GM19099 (cell line): ENCODE measurements around the gene ASIC2.

Experiments used
- POLR2A ChIP-seq: IDR thresholded peaks from 3 replicates; pipeline ENCODE4 v1.6.1; 2011; ENCODE audit warnings: low read depth; ENCODE audit not compliant: insufficient read length; ENCODE audit errors: extremely low read depth

Gene ASIC2

DNA sequence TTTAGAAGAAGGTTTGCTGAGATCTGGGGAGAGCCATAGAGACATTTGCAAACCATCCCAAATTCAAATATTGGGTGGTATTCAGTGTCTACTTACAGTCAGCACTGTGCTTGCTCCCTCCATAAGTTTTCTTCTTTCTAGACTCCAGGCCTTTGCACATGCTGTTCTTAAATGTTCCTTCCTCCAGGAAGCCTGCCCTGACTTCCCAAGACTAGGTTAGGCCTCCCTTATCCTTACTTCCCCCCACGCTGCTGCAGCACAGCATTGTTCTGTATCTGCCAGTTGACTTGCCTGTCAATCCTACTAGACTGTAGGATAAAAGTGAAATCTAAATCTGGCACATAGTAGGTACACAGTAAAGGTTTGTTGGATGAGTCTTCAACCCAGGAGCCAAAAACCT, 53.4 kb downstream of the ASIC2 start:
- no peak for TF ChIP-seq POLR2A

GRCh38 chr17:33234930-33235685, 58.0 kb downstream of the ASIC2 start:
- TF ChIP-seq POLR2A, result no peak

DNA sequence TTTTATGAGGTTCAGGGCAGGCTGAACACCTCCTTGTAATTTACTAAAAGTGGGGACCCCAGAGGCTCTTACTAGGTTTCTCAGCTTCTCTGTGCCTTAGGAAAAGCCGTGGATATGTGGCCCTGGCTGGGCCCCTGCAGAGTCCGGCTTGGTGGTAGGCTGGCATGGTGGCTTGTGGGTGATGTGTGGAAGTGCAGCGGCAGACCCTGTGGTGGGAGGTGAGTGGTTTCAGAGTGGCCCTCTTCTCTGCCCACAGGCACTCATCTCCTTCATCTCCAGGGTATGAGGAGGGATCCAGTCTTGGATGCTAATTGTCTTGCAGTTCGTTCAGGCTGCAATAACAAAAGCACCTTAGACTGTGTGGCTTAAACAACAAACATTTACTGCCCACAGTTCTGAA, 58.9 kb downstream of the ASIC2 start:
- TF ChIP-seq POLR2A, result no peak

DNA sequence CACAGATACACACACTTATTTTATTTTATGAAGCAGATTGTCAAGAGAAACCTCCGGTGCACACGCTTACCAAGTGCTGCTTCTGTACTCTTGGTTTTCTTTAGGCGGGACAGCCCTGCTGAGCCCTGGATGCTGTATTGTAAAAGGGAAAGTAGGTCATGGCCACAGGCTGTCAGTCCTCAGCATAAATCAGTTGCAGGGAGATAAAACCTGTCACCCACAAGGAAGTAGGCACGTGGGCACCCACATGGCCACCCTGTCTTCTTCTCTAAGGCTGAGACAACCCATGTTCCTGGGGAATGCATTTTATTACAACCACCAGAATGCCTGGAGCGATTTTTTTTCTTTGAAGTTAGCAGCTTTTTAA, 59.3 kb downstream of the ASIC2 start:
- TF ChIP-seq POLR2A, result no peak

- TF ChIP-seq POLR2A, result no peak
Measured at GRCh38 chr17:33229499-33229898, 63.6 kb downstream of the ASIC2 start.

GRCh38 chr17:33229028-33229427, 64.1 kb downstream of the ASIC2 start:
- no peak for TF ChIP-seq POLR2A

- no peak for TF ChIP-seq POLR2A
Measured at GRCh38 chr17:33228548-33228947, 64.5 kb downstream of the ASIC2 start.

GRCh38 chr17:33227911-33228310, 65.2 kb downstream of the ASIC2 start:
- TF ChIP-seq POLR2A, result no peak

DNA sequence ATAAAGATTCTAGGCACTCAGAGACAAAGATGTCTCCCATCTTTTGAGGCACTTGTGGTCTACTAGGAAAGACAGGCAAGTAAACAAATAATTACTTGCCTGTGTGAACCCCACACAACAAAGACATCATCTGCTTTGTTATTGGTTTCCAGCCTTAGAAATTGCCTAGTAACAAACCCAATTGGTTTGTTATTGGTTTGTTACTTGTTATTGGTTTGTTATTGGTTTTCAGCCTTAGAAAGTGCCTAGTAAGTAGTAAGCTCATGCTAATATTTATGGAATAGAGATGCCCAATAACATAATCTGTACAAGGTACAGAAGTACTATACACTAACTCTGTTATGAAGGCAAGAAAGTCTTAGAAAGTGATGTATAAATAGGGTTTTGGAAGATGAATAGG, 67.1 kb downstream of the ASIC2 start:
- TF ChIP-seq POLR2A, result no peak

GRCh38 chr17:33225509-33225908, 67.6 kb downstream of the ASIC2 start:
- TF ChIP-seq POLR2A, result no peak

GRCh38 chr17:33220036-33220435, 73.1 kb downstream of the ASIC2 start:
- no peak for TF ChIP-seq POLR2A

- no peak for TF ChIP-seq POLR2A
Measured at GRCh38 chr17:33218698-33219601, 74.1 kb downstream of the ASIC2 start.

DNA sequence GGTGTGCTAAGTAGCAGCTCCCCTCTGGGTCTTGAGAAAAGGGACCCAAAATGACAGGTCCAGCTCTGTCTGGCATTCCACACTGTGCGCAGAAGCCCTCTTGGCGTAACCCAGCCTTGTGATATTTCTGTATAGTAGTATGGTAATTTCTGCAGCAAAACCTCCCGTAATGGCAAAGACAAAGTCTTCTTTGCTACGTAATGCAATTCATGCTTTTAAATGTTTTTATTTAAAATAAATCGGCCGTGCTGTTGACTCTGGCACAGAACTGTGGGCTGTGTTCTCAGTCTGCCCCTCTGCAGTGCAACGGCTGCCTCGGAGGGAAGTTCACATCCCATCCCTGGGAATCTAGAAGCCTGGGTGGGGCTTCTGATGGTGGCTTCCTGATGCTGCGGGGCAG, 75.2 kb downstream of the ASIC2 start:
- no peak for TF ChIP-seq POLR2A

GRCh38 chr17:33214996-33215395, 78.1 kb downstream of the ASIC2 start:
- no peak for TF ChIP-seq POLR2A

DNA sequence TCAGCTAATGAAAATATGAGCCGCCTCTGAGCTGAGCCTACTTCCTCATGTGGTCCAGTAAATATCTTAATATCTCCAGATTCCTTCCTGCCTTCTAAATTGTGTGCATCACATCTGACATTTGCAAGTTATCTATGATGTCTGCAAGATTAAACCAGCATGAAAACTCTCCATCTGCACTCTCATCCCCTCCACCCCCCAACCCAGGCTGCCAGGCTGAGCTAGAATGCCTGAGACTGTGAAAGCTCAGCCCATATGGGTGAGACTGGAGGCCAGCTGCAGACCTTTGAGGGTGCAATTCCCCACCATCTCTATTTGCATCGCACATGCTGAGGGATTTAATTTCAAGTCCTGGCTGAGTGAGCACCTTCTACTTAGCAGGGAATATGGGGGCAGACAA, 82.8 kb downstream of the ASIC2 start:
- no peak for TF ChIP-seq POLR2A

DNA sequence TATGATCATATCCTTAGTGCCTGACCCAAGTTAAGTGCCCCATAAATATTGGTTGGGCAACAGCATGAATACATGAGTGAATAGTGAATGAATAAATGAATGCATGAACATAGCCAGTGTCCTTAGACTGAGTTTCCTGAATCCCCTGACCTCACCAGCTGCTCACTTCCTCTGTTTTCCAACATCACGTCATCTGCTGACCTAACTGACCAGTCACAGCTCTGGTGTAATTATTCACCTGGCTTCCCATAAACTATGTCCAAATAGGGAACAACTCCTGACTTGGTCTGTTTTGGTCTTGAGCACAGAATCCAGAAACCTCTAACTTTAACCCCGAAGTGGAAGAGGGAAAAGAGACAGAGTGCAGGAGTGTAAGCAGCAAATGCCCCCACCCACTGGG, 83.4 kb downstream of the ASIC2 start:
- TF ChIP-seq POLR2A, result no peak
